GM19025 (cell line): Measurements from ENCODE around the gene ANTXR2.
A peak's percentile ranks its signal among the peaks of the same experiment; 100 is the strongest.
"Not testable (repeated sequence)": the region's sequence is repeated elsewhere in the genome, so short reads cannot be mapped to it uniquely, and the experiment has no call there.

Experiments
- ATAC-seq: cut with Tn5 transposase; IDR thresholded peaks from one replicate; pipeline ENCODE4 v1.9.1; 2021; ENCODE audit warnings: mild to moderate bottlenecking, low read depth, moderate library complexity; ENCODE audit not compliant: unreplicated experiment

The ANTXR2 gene

DNA sequence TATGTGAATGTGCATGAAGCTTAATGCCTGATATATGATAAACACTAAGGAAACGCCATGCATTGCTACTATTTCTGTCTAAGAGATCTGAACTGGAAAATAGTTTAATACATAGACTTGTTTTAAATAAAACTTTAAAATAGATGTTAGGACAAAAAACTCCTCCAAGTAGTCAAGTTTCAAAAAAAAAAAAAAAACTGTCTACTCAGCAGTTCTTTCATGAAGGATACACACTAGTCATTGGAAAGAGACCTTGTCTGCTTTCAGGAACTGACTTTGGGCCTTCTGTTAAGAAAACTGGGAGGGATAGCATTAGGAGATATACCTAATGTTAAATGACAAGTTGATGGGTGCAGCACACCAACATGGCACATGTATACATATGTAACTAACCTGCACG, 138.4 kb downstream of the ANTXR2 start:
- no peak for ATAC-seq

DNA sequence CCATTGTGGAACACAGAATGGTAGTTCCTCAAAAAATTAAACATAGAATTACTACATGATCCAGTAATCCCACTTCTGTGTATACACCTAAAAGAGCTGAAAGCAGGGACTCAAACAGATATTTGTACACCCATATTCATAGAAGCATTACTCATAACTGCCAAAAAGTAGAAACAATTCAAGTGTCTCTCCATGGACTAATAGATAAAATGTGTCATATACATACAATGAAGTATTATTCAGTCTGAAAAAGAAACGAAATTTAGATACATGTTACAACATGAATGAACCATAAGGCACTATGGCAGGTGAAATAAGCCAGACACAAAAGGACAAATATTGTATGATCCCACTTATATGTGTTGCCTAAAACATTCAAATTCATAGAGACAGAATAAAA, 145.1 kb downstream of the ANTXR2 start:
- no peak for ATAC-seq

GRCh38 chr4:79923281-79923680, 149.7 kb downstream of the ANTXR2 start:
- no peak for ATAC-seq

- no peak for ATAC-seq
Measured at GRCh38 chr4:79922011-79922410, 151.0 kb downstream of the ANTXR2 start.

- ATAC-seq, result no peak
Measured at GRCh38 chr4:79920163-79920853, 152.7 kb downstream of the ANTXR2 start.

DNA sequence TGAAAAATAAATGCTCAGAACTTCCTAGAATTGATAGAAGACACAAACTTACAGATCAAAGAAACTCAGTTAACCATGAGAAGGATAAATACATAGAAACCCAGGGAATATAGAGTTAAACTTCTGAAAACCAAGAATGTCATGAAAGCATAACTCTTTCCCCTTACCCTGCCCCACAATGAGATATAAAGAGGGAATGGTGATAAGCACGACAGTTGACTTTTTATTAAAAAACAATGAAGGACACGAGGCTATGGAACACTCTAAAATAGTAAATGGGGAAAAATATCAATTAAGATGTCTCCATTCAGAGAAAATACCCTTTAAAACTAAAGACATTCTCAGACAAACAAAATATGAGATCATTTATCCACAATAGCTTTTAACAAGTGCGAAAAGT, 154.7 kb downstream of the ANTXR2 start:
- no peak for ATAC-seq

DNA sequence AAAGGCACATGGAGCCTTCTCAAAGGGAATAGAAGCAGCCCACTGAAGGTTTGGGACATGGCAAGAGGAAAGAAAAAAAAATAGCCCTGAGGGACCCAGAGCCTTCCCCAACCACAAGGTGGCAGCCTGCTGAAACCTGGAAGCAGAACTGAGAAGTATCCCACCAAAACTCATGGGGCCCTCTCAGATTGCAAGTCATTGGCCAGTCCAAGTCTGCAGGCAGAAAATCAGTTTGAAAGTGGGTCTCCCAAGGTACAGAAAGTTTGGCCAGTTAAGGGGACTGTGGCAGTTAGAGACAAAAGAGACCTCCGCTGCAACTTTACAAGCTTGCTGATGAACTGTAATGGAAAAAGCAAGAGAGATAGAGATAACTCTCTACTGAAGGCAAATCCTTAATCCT, 155.8 kb downstream of the ANTXR2 start:
- peak; percentile 63 for ATAC-seq

DNA sequence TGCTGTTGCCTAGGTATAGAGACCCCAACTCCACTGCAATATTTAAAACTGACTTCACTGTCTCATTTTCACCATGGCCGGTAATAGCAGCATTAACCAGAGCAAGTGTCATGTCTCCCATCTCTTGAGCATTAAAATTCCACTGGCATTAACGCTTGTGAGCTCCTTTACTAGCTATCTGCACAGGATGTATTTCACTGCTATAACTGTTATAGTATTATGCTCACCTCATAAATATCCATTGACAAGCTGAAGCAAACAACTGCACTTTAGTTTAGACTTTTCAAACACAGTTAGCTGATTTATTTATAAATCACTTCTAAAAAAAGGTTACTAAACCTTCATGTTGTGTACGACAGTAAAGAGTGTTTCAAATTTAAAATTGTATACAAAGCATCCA, 157.8 kb downstream of the ANTXR2 start:
- ATAC-seq, result no peak

- no peak for ATAC-seq
Measured at GRCh38 chr4:79913581-79913980, 159.4 kb downstream of the ANTXR2 start.

DNA sequence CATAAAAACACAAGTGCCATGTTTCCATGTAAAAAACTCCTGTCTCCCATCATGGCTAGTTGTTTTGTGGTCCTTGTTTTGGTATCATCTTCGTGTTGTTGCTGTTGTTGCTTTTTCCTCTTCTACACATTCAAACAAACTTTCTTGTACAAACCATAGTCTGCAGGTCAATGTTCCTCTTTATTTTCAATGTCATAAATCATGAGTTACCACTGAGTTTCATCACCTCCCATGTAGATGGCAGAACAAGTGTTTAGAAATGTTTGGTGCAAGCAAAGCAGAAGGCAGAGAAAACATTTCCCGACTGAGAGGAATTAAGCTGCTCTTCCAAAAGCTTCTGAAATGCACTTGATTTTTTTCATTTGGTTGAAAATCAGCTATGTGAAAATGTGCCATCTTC, 166.0 kb downstream of the ANTXR2 start:
- ATAC-seq, result no peak

- no peak for ATAC-seq
Measured at GRCh38 chr4:79906303-79906702, 166.7 kb downstream of the ANTXR2 start.

DNA sequence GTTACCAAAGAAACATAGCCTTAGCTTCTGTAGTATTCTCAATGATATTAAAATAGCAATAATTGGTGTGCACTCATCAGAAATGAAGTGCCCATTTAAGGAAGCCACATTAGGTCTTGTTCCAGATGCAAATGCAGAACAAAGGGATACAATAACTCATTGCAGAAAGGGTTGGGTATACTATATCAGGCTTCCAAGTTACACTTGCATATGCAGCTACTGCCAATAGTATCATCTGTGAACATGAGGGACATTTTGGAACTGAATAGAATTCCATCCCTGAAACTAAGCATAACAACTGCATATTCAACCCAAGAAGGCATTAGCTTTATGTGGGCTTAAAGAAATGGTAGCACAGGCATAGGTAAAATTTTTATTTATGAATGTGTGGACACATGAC, 167.8 kb downstream of the ANTXR2 start:
- ATAC-seq, result no peak

- ATAC-seq, result no peak
Measured at GRCh38 chr4:79904331-79904730, 168.7 kb downstream of the ANTXR2 start.

DNA sequence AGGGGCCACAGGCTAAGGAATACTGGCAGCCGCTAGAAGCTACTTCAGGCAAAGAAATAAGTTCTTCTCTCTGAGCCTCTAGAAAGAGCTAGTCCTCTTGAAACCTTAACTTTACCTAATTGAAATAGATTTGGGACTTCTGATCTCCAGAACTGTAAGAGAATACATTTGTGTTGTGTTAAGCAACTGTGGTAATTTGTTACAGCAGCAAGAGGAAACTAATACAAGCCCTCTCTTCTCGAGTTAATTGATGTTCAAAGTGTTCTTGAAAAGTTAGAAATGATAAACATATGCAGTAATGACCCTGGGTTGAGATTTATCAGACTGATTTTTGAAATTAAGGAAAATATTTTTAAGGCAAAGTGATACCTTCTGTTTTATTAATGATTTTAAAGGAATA, 172.8 kb downstream of the ANTXR2 start:
- ATAC-seq, result no peak

DNA sequence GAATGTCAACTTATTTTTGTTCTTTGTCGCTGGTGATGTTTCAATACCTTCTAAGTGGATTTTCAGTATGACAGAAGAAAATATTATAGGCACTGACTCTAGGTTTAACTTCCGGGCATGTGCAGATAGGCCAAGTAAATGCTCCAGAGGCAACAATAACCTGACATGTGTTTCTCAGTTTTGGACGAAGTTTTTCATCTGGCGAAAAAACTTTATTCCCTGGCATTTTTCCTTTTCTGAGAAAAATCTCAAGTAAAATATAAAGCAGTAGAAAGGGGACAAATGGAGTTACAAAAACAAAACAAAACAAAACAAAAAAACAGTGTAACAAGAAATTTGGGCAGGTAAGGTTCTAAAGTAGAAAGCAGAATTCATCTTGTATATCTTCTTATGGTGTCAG, 173.5 kb downstream of the ANTXR2 start:
- ATAC-seq, result no peak

- no peak for ATAC-seq
Measured at GRCh38 chr4:79898055-79898454, 175.0 kb downstream of the ANTXR2 start.

DNA sequence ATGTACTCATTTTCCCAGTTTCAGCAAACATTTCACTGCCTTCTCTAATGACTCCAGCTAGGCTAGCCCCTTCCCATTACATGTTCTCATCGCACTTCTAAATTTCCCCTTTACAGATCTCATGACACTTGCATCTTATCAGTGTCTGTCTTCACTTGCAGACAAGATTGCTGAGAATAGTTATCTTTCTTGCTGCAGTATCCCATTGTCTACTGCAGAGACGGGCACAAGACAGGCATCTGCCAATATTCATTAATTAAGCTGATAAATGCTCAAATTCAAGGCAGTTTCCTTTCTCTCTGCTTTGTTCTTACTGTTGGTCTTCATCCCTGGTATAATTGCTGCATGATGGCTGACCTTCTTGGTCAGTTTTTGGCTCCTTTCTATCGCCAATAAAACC, 175.9 kb downstream of the ANTXR2 start:
- no peak for ATAC-seq

GRCh38 chr4:79893456-79893855, 179.6 kb downstream of the ANTXR2 start:
- no peak for ATAC-seq

GRCh38 chr4:79889026-79889425, 184.0 kb downstream of the ANTXR2 start:
- ATAC-seq, result not testable (repeated sequence)

DNA sequence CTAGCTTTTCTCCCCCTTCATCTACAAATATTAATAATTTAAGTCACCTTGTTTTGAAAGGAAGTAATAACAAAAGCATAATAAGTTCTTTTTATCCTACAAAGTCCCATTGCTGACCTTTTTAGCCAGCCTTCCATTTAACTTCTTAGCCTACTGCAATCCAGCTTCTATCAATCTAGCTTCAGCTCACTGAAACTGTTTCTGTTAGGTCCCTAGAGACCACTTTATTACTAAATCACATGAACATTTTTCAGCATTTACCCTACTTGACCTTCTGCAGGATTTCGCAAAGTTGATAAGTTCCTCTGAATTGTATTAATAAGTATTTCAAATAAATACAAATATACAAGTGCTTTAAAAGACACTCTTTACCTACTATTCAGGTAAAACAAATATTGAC, 186.5 kb downstream of the ANTXR2 start:
- no peak for ATAC-seq

DNA sequence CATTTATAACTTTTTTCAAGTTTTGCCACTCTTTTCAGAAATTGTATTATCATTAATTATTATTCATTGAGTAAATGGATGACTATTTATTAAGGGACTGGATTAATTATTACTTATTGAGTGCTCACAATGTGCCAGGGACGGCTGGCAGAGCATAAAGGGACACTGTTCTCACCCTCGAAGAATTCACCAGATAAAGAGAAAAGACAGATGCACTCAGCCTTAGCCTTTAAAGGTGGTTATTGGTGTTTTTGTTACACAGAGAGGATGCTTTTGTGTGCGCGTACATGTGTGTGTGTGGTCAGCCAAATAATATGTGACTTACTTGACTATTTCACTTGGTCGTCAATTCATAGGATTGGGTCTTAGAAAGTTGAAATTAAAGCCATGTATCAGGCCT, 187.0 kb downstream of the ANTXR2 start:
- ATAC-seq, result no peak

GRCh38 chr4:79883290-79883689, 189.7 kb downstream of the ANTXR2 start:
- ATAC-seq, result no peak

DNA sequence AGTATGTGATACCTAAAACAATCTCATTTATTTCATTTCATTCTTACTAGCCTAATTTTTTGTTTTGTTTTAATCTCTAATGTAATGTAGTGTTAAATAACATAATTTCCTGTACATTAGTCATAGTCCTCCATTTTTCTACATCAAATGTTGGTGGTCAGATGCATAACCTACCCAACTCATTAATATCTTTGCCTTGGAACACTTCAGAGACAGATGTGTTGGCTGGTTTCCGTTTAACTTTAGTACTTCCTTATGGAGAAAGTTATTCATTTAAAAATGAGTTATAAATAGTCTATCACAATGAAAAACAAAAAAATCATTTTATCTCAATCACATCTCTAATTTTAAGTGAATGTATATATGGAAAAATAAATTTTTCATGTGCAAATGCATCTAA, 190.2 kb downstream of the ANTXR2 start:
- no peak for ATAC-seq
